Neural cell (in vitro differentiated cells): ENCODE measurements around the gene IL18R1. TPM values are rescaled to one million over a fixed set of nuclear protein-coding genes. Genes with fewer than 3 reads are reported as not detected.

Experiments
- H2AFZ ChIP-seq: fragments of 200-600, 300-800 bp; sonication (generic), shearing (Covaris generic); 2 replicates; pipeline ENCODE4 v1.6.0; 2014; ENCODE audit warnings: low read depth, mild to moderate bottlenecking, antibody characterized with exemption, low read length, moderate library complexity
- H3F3A ChIP-seq: fragments of 200-600 bp; shearing (Covaris generic); 2 replicates; pipeline ENCODE4 v1.6.1; 2016; ENCODE audit warnings: mild to moderate bottlenecking, moderate library complexity, mixed read lengths, antibody characterized with exemption, low read length; ENCODE audit not compliant: insufficient read depth, poor library complexity, severe bottlenecking
- H3K27ac ChIP-seq: fragments of 200-600, 300-800 bp; sonication (generic), shearing (Covaris generic); 2 replicates; pipeline ENCODE4 v1.5.1; 2014; ENCODE audit warnings: mild to moderate bottlenecking, low read length, moderate library complexity
- H3K27me3 ChIP-seq: fragments of 300-800, 200-600 bp; sonication (generic), shearing (Covaris generic); 2 replicates; pipeline ENCODE4 v1.6.0; 2014; ENCODE audit warnings: mild to moderate bottlenecking, low read depth, low read length, moderate library complexity; ENCODE audit not compliant: insufficient read depth
- H3K36me3 ChIP-seq: fragments of 300-800, 200-600 bp; sonication (generic), shearing (Covaris generic); 2 replicates; pipeline ENCODE4 v1.5.1; 2014; ENCODE audit warnings: mild to moderate bottlenecking, antibody characterized with exemption, low read length, moderate library complexity; ENCODE audit not compliant: insufficient read depth
- H3K4me2 ChIP-seq: fragments of 300-800, 200-600 bp; sonication (generic), shearing (Covaris generic); 2 replicates; pipeline ENCODE4 v1.6.0; 2014; ENCODE audit warnings: mild to moderate bottlenecking, low read length
- H3K4me3 ChIP-seq: fragments of 300-800, 200-600 bp; sonication (generic), shearing (Covaris generic); 2 replicates; pipeline ENCODE4 v1.5.1; 2014; ENCODE audit warnings: mild to moderate bottlenecking, low read length, moderate library complexity
- H3K79me2 ChIP-seq: fragments of 200-600 bp; shearing (Covaris generic); replicated peaks from 2 replicates; pipeline ENCODE4 v1.6.0; 2014; ENCODE audit warnings: mild to moderate bottlenecking, low read length, moderate library complexity; ENCODE audit not compliant: insufficient read depth
- H3K9ac ChIP-seq: fragments of 300-800, 200-600 bp; sonication (generic), shearing (Covaris generic); 2 replicates; pipeline ENCODE4 v1.6.1; 2016; ENCODE audit warnings: mild to moderate bottlenecking, low read length, mixed read lengths
- H3K9me2 ChIP-seq: fragments of 200-600 bp; shearing (Covaris generic); 2 replicates; pipeline ENCODE4 v1.6.1; 2016; ENCODE audit warnings: mild to moderate bottlenecking, low read length, mixed read lengths; ENCODE audit not compliant: insufficient read depth
- H3K9me3 ChIP-seq: fragments of 200-600, 300-800 bp; sonication (generic), shearing (Covaris generic); 2 replicates; pipeline ENCODE4 v1.6.1; 2016; ENCODE audit warnings: mild to moderate bottlenecking, mixed run types, low read length, moderate library complexity, mixed read lengths
- H4K20me1 ChIP-seq: fragments of 200-600 bp; shearing (Covaris generic); 2 replicates; pipeline ENCODE4 v1.6.1; 2016; ENCODE audit warnings: mild to moderate bottlenecking, mixed run types; ENCODE audit not compliant: insufficient read depth
- CTCF ChIP-seq: fragments of 450-650 bp; IDR thresholded peaks from 2 replicates; pipeline ENCODE4 v1.5.1; 2014; ENCODE audit warnings: antibody characterized with exemption, mild to moderate bottlenecking, moderate library complexity; ENCODE audit not compliant: poor library complexity, severe bottlenecking
- EP300 ChIP-seq: fragments of 450-650 bp; conservative IDR thresholded peaks from 2 replicates; pipeline ENCODE4 v1.6.1; 2014; ENCODE audit warnings: antibody characterized with exemption, mild to moderate bottlenecking, moderate library complexity; ENCODE audit not compliant: poor library complexity, severe bottlenecking
- EZH2 ChIP-seq: fragments of 200-600, 300-800 bp; shearing (Covaris generic), sonication (generic); IDR thresholded peaks from 2 replicates; pipeline ENCODE4 v1.6.1; 2014; ENCODE audit warnings: antibody characterized with exemption, low read length, borderline replicate concordance, mild to moderate bottlenecking; ENCODE audit not compliant: insufficient read depth, poor library complexity, severe bottlenecking
- MXI1 ChIP-seq: fragments of 450-650 bp; conservative IDR thresholded peaks from 2 replicates; pipeline ENCODE4 v1.6.1; 2014; ENCODE audit warnings: antibody characterized with exemption, mild to moderate bottlenecking; ENCODE audit not compliant: poor library complexity, severe bottlenecking
- POLR2AphosphoS5 ChIP-seq: IDR thresholded peaks from 2 replicates; pipeline ENCODE4 v1.6.1; 2012
- RAD21 ChIP-seq: fragments of 450-650 bp; conservative IDR thresholded peaks from 2 replicates; pipeline ENCODE4 v1.6.1; 2014; ENCODE audit warnings: antibody characterized with exemption, mild to moderate bottlenecking, moderate library complexity
- REST ChIP-seq: IDR thresholded peaks from 2 replicates; pipeline ENCODE4 v1.6.1; 2012; ENCODE audit warnings: borderline replicate concordance
- SMC3 ChIP-seq: fragments of 450-650 bp; conservative IDR thresholded peaks from 2 replicates; pipeline ENCODE4 v1.6.1; 2014; ENCODE audit warnings: antibody characterized with exemption, mild to moderate bottlenecking, moderate library complexity; ENCODE audit not compliant: poor library complexity
- TAF1 ChIP-seq: IDR thresholded peaks from 2 replicates; pipeline ENCODE4 v1.6.1; 2012; ENCODE audit warnings: low read depth
- polyA plus RNA-seq: library from polyadenylated mRNA; depleted of rRNA; stranded (reverse); fragments of >200 nt; gene quantifications from 2 replicates; pipeline ENCODE4 v1.2.3, GENCODE V29; 2014

The IL18R1 gene
- polyA plus RNA-seq, 1 donor from 2014 or later, result 0.09 TPM

DNA sequence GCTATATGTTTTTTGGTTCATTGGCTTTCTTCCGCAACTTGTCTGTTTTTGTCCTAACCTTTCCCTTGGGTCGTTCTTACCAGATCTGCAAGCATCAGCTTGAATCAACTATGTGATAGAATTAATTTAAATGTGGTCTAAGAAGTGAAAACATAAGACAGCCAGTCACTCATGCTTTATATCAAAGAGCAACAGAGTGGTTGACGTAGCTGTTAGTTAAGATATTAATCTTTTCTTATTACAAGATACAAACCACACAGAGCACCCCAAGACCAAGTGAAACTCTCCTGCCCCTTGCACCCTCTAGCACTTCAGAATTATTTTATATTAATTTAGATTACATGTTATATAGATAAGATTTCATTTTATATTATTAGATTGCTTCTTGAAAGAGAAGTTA lies 82.5 kb downstream of the IL18R1 start (continued):
- TF ChIP-seq RAD21 (no peak), EP300 (no peak)

GRCh38 chr2:102438578-102438977 lies 83.0 kb downstream of the IL18R1 start:
- Histone ChIP-seq H3K9me2 (no peaks in the 10 kb centered on the region), H2AFZ (no peak overlapping the region), H3F3A (no peaks in the 10 kb centered on the region), H3K4me3 (no peak overlapping the region), H3K9me3 (no peaks in the 10 kb centered on the region), H4K20me1 (no peaks in the 10 kb centered on the region), H3K27ac (no peak overlapping the region), H3K4me2 (no peak overlapping the region), H3K27me3 (no peaks in the 10 kb centered on the region), H3K36me3 (no peaks in the 10 kb centered on the region), H3K9ac (no peak overlapping the region), H3K79me2 (no peaks in the 10 kb centered on the region)
- TF ChIP-seq REST (no peak), MXI1 (no peak), CTCF (no peak), TAF1 (no peak), EP300 (no peak), POLR2AphosphoS5 (no peak), RAD21 (no peak), SMC3 (no peak), EZH2 (no peak)

- no peaks in the 10 kb centered on the region for H3K9me3 ChIP-seq
- no peaks in the 10 kb centered on the region for H3K9me2 ChIP-seq
- H3K4me2 ChIP-seq, result no peak overlapping the region
- no peaks in the 10 kb centered on the region for H3F3A ChIP-seq
- H3K79me2 ChIP-seq, result no peaks in the 10 kb centered on the region
- H3K36me3 ChIP-seq, result no peaks in the 10 kb centered on the region
- H2AFZ ChIP-seq, result no peak overlapping the region
- H4K20me1 ChIP-seq, result no peaks in the 10 kb centered on the region
- TF ChIP-seq TAF1 (no peak), CTCF (no peak), MXI1 (no peak), RAD21 (no peak), REST (no peak), EP300 (no peak), POLR2AphosphoS5 (no peak), SMC3 (no peak), EZH2 (no peak)
- no peak overlapping the region for H3K9ac ChIP-seq
- no peak overlapping the region for H3K4me3 ChIP-seq
- no peaks in the 10 kb centered on the region for H3K27me3 ChIP-seq
- H3K27ac ChIP-seq, result no peak overlapping the region
Observed at GRCh38 chr2:102439065-102439695, 83.6 kb downstream of the IL18R1 start.
